ENCODE data around the gene PTBP2. TPM values are rescaled to one million over a fixed set of nuclear protein-coding genes. Genes with fewer than 3 reads are reported as not detected.

Gene PTBP2
- total and polyA plus RNA-seq, 2 donors from 2014 or later: 10.5 to 32.8 TPM

GRCh38 chr1:96804648-96805047, 83.1 kb downstream of the PTBP2 start:
- peaks cover 0 to 5% (median 2%) of the 10 kb centered on the region in 3 donors for H3K36me3 ChIP-seq (ENCODE audit: control insufficient read depth in 2 of 3, insufficient read depth in 3 of 3, low read length in 3 of 3)
- no peaks in the 10 kb centered on the region for H3K9me3 ChIP-seq (ENCODE audit: control insufficient read depth in 2 of 3, insufficient read depth in 1 of 3, low read length in 3 of 3)
- H3K27ac ChIP-seq (ENCODE audit: low read depth in 2 of 2, low read length in 2 of 2): no peak overlapping the region
- H3K4me1 ChIP-seq (ENCODE audit: control insufficient read depth in 2 of 3, insufficient read depth in 2 of 3, low read depth in 1 of 3, low read length in 3 of 3): no peaks in the 10 kb centered on the region
- peak in 1 of 5 donors; percentile 9 for DNase-seq
- no peak overlapping the region for H3K9ac ChIP-seq (ENCODE audit: low read length in 3 of 3)
- no peak for TF ChIP-seq CTCF (IDR thresholded peaks at IDR 0.05; ENCODE audit: borderline replicate concordance, extremely low read depth, insufficient read depth)
- H3K27me3 ChIP-seq (ENCODE audit: control insufficient read depth, insufficient read depth, low read length): no peaks in the 10 kb centered on the region
- H3K4me3 ChIP-seq (ENCODE audit: low read length in 3 of 3): no peak overlapping the region
- FAIRE-seq: no peak
- intact Hi-C loops (cut with DNase I): no loop called here

GRCh38 chr1:96808191-96808590, 86.6 kb downstream of the PTBP2 start:
- H3K9me3 ChIP-seq (ENCODE audit: control insufficient read depth in 2 of 3, insufficient read depth in 1 of 3, low read length in 3 of 3): no peaks in the 10 kb centered on the region
- H3K4me3 ChIP-seq (ENCODE audit: low read length in 3 of 3): no peak overlapping the region
- H3K36me3 ChIP-seq (ENCODE audit: control insufficient read depth in 2 of 3, insufficient read depth in 3 of 3, low read length in 3 of 3): peaks cover 2 to 5% (median 5%) of the 10 kb centered on the region in 3 donors
- H3K4me1 ChIP-seq (ENCODE audit: control insufficient read depth in 2 of 3, insufficient read depth in 2 of 3, low read depth in 1 of 3, low read length in 3 of 3): no peaks in the 10 kb centered on the region
- H3K9ac ChIP-seq (ENCODE audit: low read length in 3 of 3): no peak overlapping the region
- DNase-seq (peak in 1 of 5 donors; percentile 6), FAIRE-seq (no peak)
- H3K27ac ChIP-seq (ENCODE audit: low read depth in 2 of 2, low read length in 2 of 2): no peak overlapping the region
- intact Hi-C loops (cut with DNase I): no loop called here
- no peak for TF ChIP-seq CTCF (IDR thresholded peaks at IDR 0.05; ENCODE audit: borderline replicate concordance, extremely low read depth, insufficient read depth)
- no peaks in the 10 kb centered on the region for H3K27me3 ChIP-seq (ENCODE audit: control insufficient read depth, insufficient read depth, low read length)

- Histone ChIP-seq H3K9me3 (ENCODE audit: control insufficient read depth in 2 of 3, insufficient read depth in 1 of 3, low read length in 3 of 3) (no peaks in the 10 kb centered on the region), H3K9ac (ENCODE audit: low read length in 3 of 3) (no peak overlapping the region), H3K36me3 (ENCODE audit: control insufficient read depth in 2 of 3, insufficient read depth in 3 of 3, low read length in 3 of 3) (peaks cover 2 to 5% (median 4%) of the 10 kb centered on the region in 3 donors), H3K4me1 (ENCODE audit: control insufficient read depth in 2 of 3, insufficient read depth in 2 of 3, low read depth in 1 of 3, low read length in 3 of 3) (no peaks in the 10 kb centered on the region), H3K4me3 (ENCODE audit: low read length in 3 of 3) (no peak overlapping the region), H3K27me3 (ENCODE audit: control insufficient read depth, insufficient read depth, low read length) (no peaks in the 10 kb centered on the region), H3K27ac (ENCODE audit: low read depth in 2 of 2, low read length in 2 of 2) (no peak overlapping the region)
- DNase-seq (no peak), FAIRE-seq (no peak)
- no peak for TF ChIP-seq CTCF (IDR thresholded peaks at IDR 0.05; ENCODE audit: borderline replicate concordance, extremely low read depth, insufficient read depth)
- intact Hi-C loops (cut with DNase I): no loop called here
Observed at GRCh38 chr1:96815914-96816313, 94.3 kb downstream of the PTBP2 start.

GRCh38 chr1:96820107-96820506, 98.5 kb downstream of the PTBP2 start:
- no peak for FAIRE-seq
- H3K9ac ChIP-seq (ENCODE audit: low read length in 3 of 3): no peak overlapping the region
- DNase-seq: no peak

More at GRCh38 chr1:96820107-96820506, 98.5 kb downstream of the PTBP2 start:
- no peaks in the 10 kb centered on the region for H3K4me1 ChIP-seq (ENCODE audit: control insufficient read depth in 2 of 3, insufficient read depth in 2 of 3, low read depth in 1 of 3, low read length in 3 of 3)
- no peak overlapping the region for H3K4me3 ChIP-seq (ENCODE audit: low read length in 3 of 3)
- H3K9me3 ChIP-seq (ENCODE audit: control insufficient read depth in 2 of 3, insufficient read depth in 1 of 3, low read length in 3 of 3): no peaks in the 10 kb centered on the region
- TF ChIP-seq CTCF (IDR thresholded peaks at IDR 0.05; ENCODE audit: borderline replicate concordance, extremely low read depth, insufficient read depth): no peak
- H3K36me3 ChIP-seq (ENCODE audit: control insufficient read depth in 2 of 3, insufficient read depth in 3 of 3, low read length in 3 of 3): no peaks in the 10 kb centered on the region
- H3K27me3 ChIP-seq (ENCODE audit: control insufficient read depth, insufficient read depth, low read length): no peaks in the 10 kb centered on the region
- no peak overlapping the region for H3K27ac ChIP-seq (ENCODE audit: low read depth in 2 of 2, low read length in 2 of 2)
- intact Hi-C loops (cut with DNase I): no loop called here

Measured in kidney (tissue), 14 donors.